HG02938 (cell line): ENCODE results near the gene KIF20B.

ENCODE experiments used
- ATAC-seq: cut with Tn5 transposase; IDR thresholded peaks from one replicate; pipeline ENCODE4 v1.9.1; 2021; ENCODE audit warnings: mild to moderate bottlenecking, moderate library complexity; ENCODE audit not compliant: unreplicated experiment

KIF20B gene, protein sequence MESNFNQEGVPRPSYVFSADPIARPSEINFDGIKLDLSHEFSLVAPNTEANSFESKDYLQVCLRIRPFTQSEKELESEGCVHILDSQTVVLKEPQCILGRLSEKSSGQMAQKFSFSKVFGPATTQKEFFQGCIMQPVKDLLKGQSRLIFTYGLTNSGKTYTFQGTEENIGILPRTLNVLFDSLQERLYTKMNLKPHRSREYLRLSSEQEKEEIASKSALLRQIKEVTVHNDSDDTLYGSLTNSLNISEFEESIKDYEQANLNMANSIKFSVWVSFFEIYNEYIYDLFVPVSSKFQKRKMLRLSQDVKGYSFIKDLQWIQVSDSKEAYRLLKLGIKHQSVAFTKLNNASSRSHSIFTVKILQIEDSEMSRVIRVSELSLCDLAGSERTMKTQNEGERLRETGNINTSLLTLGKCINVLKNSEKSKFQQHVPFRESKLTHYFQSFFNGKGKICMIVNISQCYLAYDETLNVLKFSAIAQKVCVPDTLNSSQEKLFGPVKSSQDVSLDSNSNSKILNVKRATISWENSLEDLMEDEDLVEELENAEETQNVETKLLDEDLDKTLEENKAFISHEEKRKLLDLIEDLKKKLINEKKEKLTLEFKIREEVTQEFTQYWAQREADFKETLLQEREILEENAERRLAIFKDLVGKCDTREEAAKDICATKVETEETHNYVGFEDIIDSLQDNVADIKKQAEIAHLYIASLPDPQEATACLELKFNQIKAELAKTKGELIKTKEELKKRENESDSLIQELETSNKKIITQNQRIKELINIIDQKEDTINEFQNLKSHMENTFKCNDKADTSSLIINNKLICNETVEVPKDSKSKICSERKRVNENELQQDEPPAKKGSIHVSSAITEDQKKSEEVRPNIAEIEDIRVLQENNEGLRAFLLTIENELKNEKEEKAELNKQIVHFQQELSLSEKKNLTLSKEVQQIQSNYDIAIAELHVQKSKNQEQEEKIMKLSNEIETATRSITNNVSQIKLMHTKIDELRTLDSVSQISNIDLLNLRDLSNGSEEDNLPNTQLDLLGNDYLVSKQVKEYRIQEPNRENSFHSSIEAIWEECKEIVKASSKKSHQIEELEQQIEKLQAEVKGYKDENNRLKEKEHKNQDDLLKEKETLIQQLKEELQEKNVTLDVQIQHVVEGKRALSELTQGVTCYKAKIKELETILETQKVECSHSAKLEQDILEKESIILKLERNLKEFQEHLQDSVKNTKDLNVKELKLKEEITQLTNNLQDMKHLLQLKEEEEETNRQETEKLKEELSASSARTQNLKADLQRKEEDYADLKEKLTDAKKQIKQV (N-terminal part only)

DNA sequence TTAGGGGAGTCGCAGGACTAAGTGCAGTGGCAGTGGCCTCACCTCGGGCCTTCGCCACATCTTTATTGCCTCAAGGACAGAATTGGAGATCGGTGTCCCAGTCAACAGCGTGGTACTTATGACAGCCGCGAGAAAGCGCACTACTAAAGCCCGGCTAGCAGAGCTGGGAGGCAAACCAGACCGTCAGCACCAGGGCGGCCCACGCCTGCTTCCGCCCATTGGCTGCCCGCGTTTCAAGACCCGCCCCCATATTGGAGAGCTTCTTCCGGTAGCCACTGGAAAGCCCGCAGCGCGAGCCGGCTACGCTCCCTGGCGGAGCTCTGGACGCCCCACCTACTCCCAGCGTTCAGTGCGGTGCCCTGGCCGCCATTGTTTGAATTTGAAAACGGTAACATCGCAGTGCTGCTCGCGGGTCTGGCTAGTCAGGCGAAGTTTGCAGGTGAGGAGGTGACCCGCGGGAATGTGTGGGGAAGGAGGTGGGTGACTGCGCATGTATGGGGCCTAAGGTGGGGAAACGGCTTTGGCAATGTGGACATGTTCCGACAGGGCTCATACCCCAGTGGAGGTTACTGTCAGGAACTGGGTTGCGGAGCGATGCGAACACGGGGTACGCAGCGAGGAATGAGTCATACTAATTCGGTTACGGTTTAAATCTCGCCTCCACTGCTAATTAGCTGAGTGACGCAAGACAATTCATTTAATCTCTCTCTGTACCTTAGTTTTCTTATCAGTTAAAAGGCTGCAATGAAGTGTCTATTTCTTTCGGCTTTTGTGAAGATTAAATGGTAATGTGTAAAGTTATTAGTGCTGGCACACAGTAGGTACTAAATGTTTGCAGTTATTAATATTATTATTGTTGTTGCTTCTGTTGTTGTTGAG, at the start of gene KIF20B:
Gene KIF20B, plus strand, starts transcription at position 349 of the 879 bp plus-strand sequence. CDS start 3,705 bp downstream, outside the sequence.
- peak; percentile 97 for ATAC-seq

DNA sequence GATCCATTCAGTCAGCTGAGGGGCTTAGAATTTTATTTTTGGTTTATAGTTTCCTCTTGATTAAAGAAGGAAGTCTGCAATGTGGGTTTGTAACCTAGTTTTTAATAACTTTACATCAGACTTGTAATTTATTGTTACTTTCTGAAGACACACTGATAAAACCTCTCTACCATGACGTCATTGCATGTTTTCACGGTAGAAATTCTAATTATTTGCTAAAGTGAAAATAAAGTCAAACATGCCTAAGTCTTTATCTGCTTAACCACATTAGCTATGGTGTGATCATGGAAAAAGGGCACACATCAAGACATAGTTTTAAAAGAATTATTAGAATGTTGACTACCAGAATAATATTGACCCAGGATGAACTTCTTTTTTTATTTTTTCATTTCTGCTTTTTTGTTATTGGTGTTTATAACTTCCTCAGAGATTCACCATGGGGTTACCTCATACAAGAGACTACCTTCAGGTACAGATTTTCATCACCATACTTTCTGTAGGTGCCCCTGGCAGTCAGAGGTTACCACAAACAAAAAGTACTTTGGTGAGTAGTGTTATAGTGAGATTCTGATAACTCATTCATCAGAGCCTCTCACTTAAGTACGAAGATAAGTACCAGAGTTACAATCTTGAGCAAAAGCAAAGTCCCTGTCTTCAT, 49.3 kb upstream of the KIF20B start:
- ATAC-seq, result peak; percentile 52

DNA sequence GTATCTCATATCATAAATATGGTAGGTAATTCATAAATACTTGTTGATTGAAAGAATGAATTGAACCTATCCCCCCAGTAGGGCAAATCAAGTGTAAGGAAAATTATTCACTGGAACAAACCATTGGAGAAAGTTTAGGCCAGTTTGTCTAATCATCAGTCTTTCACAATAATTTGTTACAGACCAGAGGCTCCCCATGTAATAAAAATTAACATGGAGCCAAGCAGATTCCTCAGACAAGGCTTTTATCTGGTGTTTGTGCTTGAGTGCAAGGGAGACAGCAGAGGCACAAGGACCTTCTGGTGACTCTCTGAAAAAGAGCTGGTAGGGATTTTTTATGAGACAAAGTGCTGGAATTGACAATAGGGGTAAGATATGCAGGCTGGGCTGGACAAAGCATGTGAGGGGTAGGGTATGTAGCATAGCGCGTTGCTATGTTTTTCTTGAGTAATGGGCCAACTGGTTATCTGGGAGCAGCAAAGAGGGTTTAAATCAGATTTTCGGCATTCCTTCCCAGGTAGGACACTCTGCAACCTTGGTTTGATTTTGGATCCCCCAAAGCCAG, 48.5 kb upstream of the KIF20B start:
- ATAC-seq, result no peak

DNA sequence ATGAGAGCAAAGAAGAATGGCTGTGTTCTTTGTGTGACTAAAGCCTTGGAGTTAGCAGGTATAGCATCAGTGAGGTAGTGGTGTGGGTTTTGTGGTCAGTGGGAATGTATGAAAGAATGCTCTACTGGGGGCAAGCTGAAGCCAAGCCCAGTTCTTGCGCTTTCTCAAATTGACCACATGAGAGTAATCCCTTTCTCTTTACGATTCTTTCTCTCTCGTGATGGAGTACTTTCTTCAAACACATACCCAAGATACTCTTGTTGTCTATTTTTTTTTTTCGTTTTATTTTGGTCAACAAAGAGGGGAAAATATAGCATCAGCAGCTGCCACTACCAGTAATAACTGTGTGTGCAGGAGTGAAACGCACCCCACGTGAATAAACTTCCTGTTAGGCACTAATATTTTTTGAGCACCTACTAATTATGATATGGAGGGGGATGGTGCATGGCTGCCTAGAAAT, 48.0 kb upstream of the KIF20B start:
- ATAC-seq, result peak; percentile 53

DNA sequence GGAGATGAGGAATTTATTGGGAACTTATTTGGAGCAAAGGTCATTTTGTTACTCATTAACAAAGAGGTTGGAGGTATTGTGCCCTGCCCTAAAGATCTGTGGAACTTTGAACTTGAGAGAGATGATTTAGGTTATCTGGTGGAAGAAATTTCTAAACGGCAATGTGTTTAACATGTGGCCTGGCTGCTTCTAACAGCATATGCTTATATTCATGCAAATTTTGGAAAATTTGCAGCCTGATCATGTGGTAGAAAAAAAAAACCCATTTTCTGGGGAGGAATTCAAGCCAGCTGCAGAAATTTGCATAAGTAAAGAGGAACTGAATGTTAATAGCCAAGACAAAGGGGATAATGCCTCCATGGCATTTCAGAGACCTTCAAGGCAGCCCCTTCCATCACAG, 45.7 kb upstream of the KIF20B start:
- ATAC-seq, result no peak

DNA sequence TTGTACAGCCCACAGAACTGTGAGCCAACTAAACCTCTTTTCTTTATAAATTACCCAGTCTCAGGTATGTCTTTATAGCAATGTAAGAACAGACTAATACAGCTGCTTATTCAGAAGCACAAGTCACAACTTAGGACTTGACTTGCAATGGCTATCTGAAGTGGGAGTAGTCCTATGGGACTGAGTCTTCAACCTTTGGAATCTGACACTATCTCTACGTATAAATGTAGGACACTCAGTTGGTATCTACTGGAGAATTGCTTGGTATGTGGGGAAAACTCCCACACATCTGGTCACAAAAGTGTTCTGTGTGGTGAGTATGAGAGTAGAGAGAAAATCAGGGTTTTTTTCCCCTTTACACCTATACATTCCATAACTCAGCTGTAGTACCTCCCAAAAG, 44.1 kb upstream of the KIF20B start:
- ATAC-seq, result no peak

DNA sequence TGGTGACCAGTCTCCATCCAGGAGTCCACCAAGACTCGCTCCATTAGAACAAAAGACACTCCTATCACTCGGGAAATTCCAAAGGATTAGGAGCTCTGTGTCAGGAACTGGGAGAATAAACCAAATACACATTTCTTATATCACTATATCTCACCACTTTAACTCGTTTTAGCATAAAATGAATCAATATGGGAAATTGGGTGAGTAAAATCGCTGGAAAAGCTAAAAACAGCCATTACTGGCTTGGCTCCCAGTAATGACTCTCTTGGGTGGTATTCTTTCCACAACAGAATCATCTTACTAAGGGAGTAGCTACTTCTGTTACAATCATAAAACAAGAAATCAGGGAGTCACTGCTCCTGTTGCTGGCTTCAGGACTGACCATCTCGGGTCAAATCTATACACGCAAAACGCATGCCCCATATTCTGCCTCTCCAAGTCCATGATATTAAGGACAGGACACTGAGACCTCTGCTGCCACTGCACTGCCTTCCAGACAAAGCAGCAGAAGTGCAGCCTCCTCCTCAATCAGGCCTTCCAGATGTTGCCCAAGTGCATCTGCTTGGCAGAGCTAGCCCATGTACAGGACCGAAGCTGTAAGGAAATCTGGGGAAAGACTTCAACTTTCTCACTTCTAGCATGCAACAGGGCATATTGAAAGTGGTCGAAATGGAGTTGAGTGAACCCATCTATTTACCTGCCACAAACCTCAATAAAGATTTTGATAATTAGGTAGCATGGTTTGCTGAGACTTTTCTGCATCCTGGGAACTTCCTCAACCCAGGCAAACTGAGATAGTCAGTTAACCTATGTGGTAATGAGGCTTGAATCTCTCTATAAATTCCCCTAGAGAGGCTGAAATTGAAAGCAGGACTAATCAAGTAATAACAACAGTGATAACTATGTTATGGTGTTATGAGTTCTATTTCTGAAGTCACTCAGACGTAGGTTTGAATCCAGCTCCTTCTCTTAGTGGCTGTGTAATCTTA, 42.0 kb upstream of the KIF20B start:
- no peak for ATAC-seq

DNA sequence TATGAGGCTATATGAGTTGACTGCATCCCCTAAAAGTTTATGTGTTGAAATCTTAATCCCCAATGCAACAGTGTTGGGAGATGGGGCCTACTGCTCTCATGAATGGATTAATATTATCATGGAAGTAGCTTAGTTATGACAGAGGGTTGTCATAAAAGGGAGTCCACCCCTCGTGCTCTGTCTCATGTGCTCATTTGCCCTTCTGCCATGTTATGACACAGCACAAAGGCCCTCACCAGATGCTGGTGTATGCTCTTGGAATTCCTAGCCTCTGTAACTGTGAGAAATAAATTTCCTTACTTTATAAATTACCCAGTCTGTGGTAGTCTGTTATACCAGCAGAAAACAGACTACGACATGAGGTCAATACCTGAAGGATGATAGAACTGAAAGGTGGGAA, 38.8 kb upstream of the KIF20B start:
- ATAC-seq, result no peak

DNA sequence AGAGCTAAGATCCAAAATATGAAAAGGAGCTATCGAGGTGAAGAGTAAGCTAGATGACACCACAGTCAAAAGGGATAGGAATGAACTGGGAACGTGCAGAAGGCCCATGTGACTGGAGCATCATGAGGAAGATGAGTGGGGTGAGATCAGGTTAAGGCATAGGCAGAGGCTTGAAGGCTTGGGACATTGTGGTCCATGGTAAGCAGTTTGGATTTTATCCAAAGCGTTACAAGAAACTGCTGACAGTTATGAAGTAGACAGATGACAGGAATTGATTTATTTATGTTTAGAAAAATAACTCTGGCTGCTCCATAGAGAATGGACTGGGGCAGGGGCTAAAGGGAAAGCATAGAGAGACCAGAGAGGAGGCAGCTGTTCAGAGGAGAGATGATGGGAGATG, 38.2 kb upstream of the KIF20B start:
- ATAC-seq, result no peak

DNA sequence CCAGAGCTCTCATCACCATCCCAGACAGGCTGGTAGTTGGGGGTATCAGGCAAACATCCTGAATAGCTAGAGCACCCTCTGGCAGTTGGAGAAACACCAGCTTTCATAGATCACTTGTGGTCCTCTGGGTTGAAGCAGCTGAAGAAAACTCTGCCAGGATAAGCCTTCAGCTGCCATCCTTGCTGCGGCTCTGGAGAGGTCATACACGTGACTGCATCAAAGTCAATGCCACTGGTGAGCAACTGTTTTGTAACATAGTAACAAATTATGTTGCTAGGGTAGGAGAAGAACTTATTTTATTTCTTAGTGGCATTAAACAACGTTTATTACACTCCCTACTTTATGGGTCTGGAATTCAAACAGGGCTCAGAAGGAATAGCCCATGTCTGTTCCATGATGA, 37.2 kb upstream of the KIF20B start:
- no peak for ATAC-seq

DNA sequence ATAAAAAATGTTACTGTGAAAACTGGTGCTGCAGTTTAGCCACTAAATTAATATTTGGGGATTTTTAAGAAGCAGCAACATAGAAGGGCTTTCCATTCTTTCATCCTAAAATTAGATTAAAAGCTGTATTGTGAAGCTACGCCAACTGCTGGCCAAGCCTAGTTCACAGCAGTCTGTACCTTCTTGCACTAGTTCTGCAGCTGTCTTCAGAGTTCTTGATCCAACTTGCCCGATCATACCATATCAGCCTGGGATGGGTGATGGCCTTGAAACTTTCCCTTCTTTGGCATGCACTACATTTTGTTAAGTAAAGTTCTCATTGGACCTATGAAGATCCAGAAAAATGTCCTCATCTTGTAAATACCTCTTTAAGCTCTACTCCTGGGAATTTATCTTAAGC, 36.1 kb upstream of the KIF20B start:
- no peak for ATAC-seq

DNA sequence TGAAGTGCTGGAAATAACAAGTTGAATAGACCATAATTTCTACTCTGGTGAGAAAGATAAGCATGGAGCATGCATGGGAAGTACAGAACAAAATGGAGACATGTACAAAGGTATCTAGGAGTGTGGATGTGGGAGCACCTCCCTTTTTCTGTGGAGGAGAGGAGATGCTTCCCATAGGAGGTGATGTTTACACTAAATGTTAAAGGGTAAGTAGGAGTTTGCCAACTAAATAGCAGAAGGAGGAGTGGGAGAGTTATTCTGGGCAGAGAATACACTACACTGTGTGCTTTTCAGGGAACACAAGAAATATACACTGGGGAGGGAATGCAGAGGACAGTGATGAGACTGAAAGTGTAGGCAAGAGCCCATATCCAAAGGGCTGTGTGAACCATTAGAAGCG, 35.3 kb upstream of the KIF20B start:
- ATAC-seq, result no peak

DNA sequence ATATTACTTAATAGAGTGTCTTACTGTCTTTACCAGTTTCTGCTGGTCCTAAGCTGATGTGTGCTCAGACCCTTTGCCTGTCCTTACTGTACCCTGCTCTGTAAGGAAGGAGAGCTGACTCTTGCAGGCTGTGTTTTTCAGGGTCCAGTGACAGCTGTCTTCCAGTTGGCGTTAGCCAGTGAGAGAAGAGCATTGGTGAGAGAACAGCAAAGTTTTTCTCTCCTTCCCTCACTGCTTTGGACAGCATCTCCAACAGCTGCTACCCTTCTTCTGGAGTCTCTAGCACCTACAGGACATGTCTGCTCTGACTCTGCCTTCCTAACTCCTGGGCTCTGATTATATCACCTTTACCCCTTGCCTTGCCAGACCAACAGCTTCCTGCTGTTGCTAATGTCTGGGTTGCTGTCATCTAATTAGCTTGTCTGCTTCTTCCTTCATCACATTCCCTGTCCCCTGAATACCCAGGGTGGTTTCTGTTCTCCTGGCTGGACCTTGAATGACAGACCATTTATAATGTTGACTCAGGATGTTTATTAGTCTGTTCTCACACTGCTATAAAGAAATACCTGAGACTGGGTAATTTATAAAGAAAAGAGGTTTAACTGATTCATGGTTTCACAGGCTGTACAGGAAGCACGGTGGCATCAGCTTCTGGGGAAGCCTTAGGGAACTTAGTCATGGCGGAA, 32.9 kb upstream of the KIF20B start:
- ATAC-seq, result no peak

DNA sequence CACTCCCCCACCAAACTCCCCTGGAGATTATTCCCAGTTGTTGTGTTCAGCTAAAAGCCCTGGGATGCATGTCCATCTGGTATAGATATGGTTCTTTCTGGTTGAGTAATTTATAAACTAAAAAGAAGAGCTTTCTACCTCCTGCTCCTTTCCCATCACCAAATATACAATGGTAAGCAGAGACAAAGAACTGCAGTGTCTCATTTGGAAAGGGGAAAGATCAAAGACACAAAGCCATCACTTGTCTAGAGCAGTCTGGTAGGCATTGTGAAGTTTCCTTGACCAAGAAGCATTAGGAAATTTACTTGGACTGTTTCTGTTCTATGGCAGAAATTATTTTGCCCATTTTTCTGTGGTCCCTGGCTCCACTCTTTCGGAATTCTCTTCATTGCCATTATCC, 31.4 kb upstream of the KIF20B start:
- ATAC-seq, result no peak

DNA sequence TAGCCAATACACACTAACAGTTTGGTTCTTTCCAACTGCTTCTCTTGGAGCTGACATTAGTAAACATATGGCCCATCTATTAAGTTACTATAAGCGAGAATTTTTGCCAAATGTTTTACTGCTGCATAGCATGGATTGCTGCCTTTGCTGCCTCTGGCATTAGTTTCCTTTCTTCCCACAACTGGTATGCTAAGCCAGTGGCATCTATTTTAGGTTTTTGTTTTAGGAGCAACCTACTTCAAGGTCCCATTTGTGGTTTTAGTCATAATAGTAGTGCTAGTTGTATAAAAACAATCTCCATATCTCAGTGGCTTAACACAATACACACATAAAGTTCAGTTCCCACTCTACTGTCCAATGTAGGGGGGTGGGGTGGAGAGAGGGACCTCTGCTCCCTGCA, 30.5 kb upstream of the KIF20B start:
- ATAC-seq, result no peak

DNA sequence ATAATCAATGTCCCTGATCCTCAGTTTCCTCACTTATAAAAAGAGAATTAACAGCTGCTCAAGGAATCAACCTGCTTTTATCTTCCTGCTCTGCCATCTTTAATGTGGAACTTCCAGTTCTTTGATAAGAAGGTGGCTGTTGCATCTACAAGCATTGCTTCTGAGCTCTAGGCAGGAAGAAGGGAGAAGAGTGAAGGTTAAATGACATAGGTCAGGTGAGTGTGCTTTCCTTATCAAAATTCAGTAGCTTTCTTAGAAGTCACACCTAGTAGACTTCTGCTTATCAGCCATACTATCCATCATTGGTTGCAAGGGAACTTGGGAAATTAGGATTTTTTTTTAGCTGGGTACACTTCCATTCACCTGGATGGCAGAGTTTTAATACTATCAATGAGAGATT, 24.0 kb upstream of the KIF20B start:
- ATAC-seq, result no peak

DNA sequence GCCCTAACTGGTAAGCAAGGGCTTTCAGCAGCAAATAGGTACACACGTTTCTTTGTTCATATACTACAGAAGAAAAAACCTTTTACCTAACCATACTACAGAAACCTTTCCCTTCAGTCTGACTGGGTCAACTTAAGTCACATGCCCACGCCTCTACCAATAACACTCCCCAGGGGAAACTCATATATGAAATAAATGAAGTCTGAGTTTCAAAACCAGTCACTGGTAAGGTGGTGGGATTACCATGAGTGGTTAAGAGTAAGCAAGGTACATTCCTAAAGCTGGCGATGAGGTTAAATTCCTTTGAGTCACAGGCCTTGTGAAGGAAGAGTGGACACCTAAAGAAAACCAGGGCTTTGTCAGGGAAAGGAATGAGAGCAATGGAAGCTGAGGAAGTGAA, 21.4 kb upstream of the KIF20B start:
- ATAC-seq, result peak; percentile 80
